ENCODE measurements around the gene SLC6A13. TPM values are rescaled to one million over a fixed set of nuclear protein-coding genes. Genes with fewer than 3 reads are reported as not detected.
A peak's percentile ranks its signal among the peaks of the same experiment; 100 is the strongest.

The SLC6A13 gene
- total RNA-seq, 1 donor from 2014 or later: 0.79 TPM

GRCh38 chr12:230925-231671 is 31.5 kb downstream of the SLC6A13 start:
- peaks cover 2% of the 10 kb centered on the region for H3K27me3 ChIP-seq (ENCODE audit: control insufficient read depth, insufficient read depth, low read length)
- no peak for TF ChIP-seq CTCF (IDR thresholded peaks at IDR 0.05; ENCODE audit: insufficient read depth, low read length, severe bottlenecking)
- H3K36me3 ChIP-seq (ENCODE audit: control insufficient read depth, insufficient read depth, low read length): no peaks in the 10 kb centered on the region
- H3K4me3 ChIP-seq (ENCODE audit: low read depth, low read length): no peak overlapping the region
- DNase-seq (ENCODE audit: low read depth) (no peak), FAIRE-seq (no peak)

GRCh38 chr12:229441-230191 is 33.0 kb downstream of the SLC6A13 start:
- FAIRE-seq: no peak

GRCh38 chr12:228846-229200 is 33.8 kb downstream of the SLC6A13 start:
- Histone ChIP-seq H3K27me3 (ENCODE audit: control insufficient read depth, insufficient read depth, low read length) (peaks cover 2% of the 10 kb centered on the region), H3K4me3 (ENCODE audit: low read depth, low read length) (no peak overlapping the region), H3K36me3 (ENCODE audit: control insufficient read depth, insufficient read depth, low read length) (no peaks in the 10 kb centered on the region)
- FAIRE-seq: peak; percentile 13
- DNase-seq (ENCODE audit: low read depth): no peak
- TF ChIP-seq CTCF (IDR thresholded peaks at IDR 0.05; ENCODE audit: insufficient read depth, low read length, severe bottlenecking): no peak

More at GRCh38 chr12:229441-230191, 33.0 kb downstream of the SLC6A13 start:
- Histone ChIP-seq H3K36me3 (ENCODE audit: control insufficient read depth, insufficient read depth, low read length) (no peaks in the 10 kb centered on the region), H3K27me3 (ENCODE audit: control insufficient read depth, insufficient read depth, low read length) (peaks cover 2% of the 10 kb centered on the region), H3K4me3 (ENCODE audit: low read depth, low read length) (no peak overlapping the region)
- TF ChIP-seq CTCF (IDR thresholded peaks at IDR 0.05; ENCODE audit: insufficient read depth, low read length, severe bottlenecking): no peak
- DNase-seq (ENCODE audit: low read depth): no peak

GRCh38 chr12:227923-228845 is 34.5 kb downstream of the SLC6A13 start:
- FAIRE-seq (peak; percentile 94), DNase-seq (ENCODE audit: low read depth) (no peak)
- H3K4me3 ChIP-seq (ENCODE audit: low read depth, low read length): no peak overlapping the region
- no peaks in the 10 kb centered on the region for H3K36me3 ChIP-seq (ENCODE audit: control insufficient read depth, insufficient read depth, low read length)
- peaks cover 2% of the 10 kb centered on the region for H3K27me3 ChIP-seq (ENCODE audit: control insufficient read depth, insufficient read depth, low read length)
- no peak for TF ChIP-seq CTCF (IDR thresholded peaks at IDR 0.05; ENCODE audit: insufficient read depth, low read length, severe bottlenecking)

GRCh38 chr12:227286-227915 is 35.2 kb downstream of the SLC6A13 start:
- peaks cover under 1% of the 10 kb centered on the region for H3K27me3 ChIP-seq (ENCODE audit: control insufficient read depth, insufficient read depth, low read length)
- no peak overlapping the region for H3K4me3 ChIP-seq (ENCODE audit: low read depth, low read length)
- H3K36me3 ChIP-seq (ENCODE audit: control insufficient read depth, insufficient read depth, low read length): no peaks in the 10 kb centered on the region
- DNase-seq (ENCODE audit: low read depth) (no peak), FAIRE-seq (no peak)
- no peak for TF ChIP-seq CTCF (IDR thresholded peaks at IDR 0.05; ENCODE audit: insufficient read depth, low read length, severe bottlenecking)

All from bronchial epithelial cell (primary cell).